ENCODE data around the gene TRIM32. TPM values are rescaled to one million over a fixed set of nuclear protein-coding genes. Genes with fewer than 3 reads are reported as not detected.

Gene TRIM32
- total RNA-seq (12.4 TPM), polyA plus RNA-seq (ENCODE audit: insufficient read depth in 1 of 8, insufficient read length in 8 of 8, low replicate concordance in 1 of 8) (10 to 100 TPM in 7 of 8 donors, 1 to 10 TPM in 1; 9.3 to 15.4 (median 13.0) TPM)
- long read RNA-seq, donor 1, partial matches to known transcripts = 0 of 4 reads
- long read RNA-seq, donor 1, other reads (novel, unspliced or antisense) = 0 of 4 reads
- long read RNA-seq, donor 2 = 0 reads
- long read RNA-seq, donor 3, transcript TRIM32-203 (2 exons, 3,717 nt) = major isoform, 6 of 9 reads
- long read RNA-seq, donor 3, partial matches to known transcripts = 0 of 9 reads
- long read RNA-seq, donor 3, other reads (novel, unspliced or antisense) = 0 of 9 reads
- long read RNA-seq, donor 4, partial matches to known transcripts = 0 of 4 reads
- long read RNA-seq, donor 4, other reads (novel, unspliced or antisense) = 0 of 4 reads
- long read RNA-seq, donor 5, transcript TRIM32-203 (2 exons, 3,717 nt) = minor isoform, 5 of 11 reads
- long read RNA-seq, donor 5, transcript TRIM32-201 (2 exons, 3,688 nt) = major isoform, 6 of 11 reads
- long read RNA-seq, donor 5, partial matches to known transcripts = 0 of 11 reads
- long read RNA-seq, donor 5, other reads (novel, unspliced or antisense) = 0 of 11 reads
- long read RNA-seq, donor 6, partial matches to known transcripts = 0 of 7 reads
- long read RNA-seq, donor 6, other reads (novel, unspliced or antisense) = 0 of 7 reads
- long read RNA-seq, donor 7, transcript TRIM32-201 (2 exons, 3,688 nt) = major isoform, 5 of 7 reads
- long read RNA-seq, donor 7, partial matches to known transcripts = 0 of 7 reads
- long read RNA-seq, donor 7, other reads (novel, unspliced or antisense) = 0 of 7 reads
- long read RNA-seq, donor 8, transcript TRIM32-203 (2 exons, 3,717 nt) = major isoform, 6 of 9 reads
- long read RNA-seq, donor 8, partial matches to known transcripts = 0 of 9 reads
- long read RNA-seq, donor 8, other reads (novel, unspliced or antisense) = 0 of 9 reads
- long read RNA-seq, donor 9, partial matches to known transcripts = 0 of 1 reads
- long read RNA-seq, donor 9, other reads (novel, unspliced or antisense) = 0 of 1 reads
- long read RNA-seq, donor 10, partial matches to known transcripts = 15 of 20 reads
- long read RNA-seq, donor 10, other reads (novel, unspliced or antisense) = 0 of 20 reads
- long read RNA-seq, donor 11, partial matches to known transcripts = 0 of 5 reads
- long read RNA-seq, donor 11, other reads (novel, unspliced or antisense) = 0 of 5 reads

GRCh38 chr9:116687074-116687753 lies at the start of gene TRIM32:
TRIM32 (plus strand) TSS chr9:116687305; CDS start chr9:116697743, 10,438 bp downstream.
- Histone ChIP-seq H3K27ac (ENCODE audit: low read length) (no peak within 1 kb of the TSS), H3K4me1 (ENCODE audit: control insufficient read depth, insufficient read depth, low read length) (peaks cover 17% of the 10 kb centered on the region), H3K27me3 (ENCODE audit: control insufficient read depth, insufficient read depth, low read length) (no peaks in the 10 kb centered on the region), H3K4me3 (ENCODE audit: low read length) (peak within 1 kb of the TSS; percentile 87), H3K36me3 (ENCODE audit: control insufficient read depth, insufficient read depth, low read length) (no peaks in the 10 kb centered on the region), H3K9me3 (replicated peaks; ENCODE audit: control insufficient read depth, low read depth, low read length) (no peaks in the 10 kb centered on the region)
- peak; percentile 96 for DNase-seq
- WGBS (ENCODE audit: insufficient coverage) = under 1% methylated on average over 44 of the region's 54 CpGs

GRCh38 chr9:116639251-116639741 lies 47.8 kb upstream of the TRIM32 start:
- Histone ChIP-seq H3K4me3 (ENCODE audit: low read length) (no peak overlapping the region), H3K27ac (ENCODE audit: low read length) (no peak overlapping the region)
- no peak for DNase-seq

DNA sequence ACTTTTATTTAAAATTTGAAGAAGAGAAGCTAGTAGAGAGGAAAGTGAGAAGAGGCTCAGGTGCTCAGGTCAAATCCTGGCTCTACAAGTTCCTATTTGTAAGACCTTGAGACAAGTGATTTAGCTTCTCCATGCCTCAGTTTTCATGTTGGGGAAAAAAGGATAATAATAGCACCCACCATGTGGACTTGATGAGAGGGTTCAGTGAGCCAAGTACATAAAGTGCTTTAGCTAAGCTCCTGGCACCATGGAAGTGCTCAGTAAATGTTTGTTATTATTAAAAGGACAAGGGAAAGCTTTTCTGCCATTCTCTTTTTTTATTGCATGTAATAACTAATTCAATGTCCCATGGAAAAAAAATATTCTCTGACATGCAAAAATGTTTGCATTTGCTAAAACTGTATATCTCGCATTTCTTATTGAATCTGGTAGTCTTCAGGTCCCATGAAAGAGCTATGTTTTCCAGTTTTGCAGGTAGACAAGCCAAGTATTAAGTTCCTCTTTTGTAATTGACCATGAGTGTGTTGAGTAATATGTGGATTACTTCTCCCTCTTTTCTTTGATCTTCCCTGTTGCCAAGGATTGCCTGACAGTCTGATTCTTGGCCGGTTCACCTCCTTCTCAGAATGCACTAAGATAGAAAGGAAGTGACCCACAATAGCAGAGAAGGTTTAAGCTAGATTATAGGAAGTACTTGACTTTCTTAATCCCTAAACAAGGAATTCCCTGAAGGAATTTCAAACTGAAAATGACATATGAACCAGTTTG lies 45.6 kb upstream of the TRIM32 start:
- no CpG with 5 or more reads among the region's 2 CpGs for WGBS (ENCODE audit: insufficient coverage)
- Histone ChIP-seq H3K4me3 (ENCODE audit: low read length) (no peak overlapping the region), H3K9me3 (replicated peaks; ENCODE audit: control insufficient read depth, low read depth, low read length) (no peaks in the 10 kb centered on the region), H3K27ac (ENCODE audit: low read length) (no peak overlapping the region), H3K36me3 (ENCODE audit: control insufficient read depth, insufficient read depth, low read length) (no peaks in the 10 kb centered on the region), H3K4me1 (ENCODE audit: control insufficient read depth, insufficient read depth, low read length) (no peaks in the 10 kb centered on the region), H3K27me3 (ENCODE audit: control insufficient read depth, insufficient read depth, low read length) (no peaks in the 10 kb centered on the region)
- no peak for DNase-seq

More at GRCh38 chr9:116639251-116639741, 47.8 kb upstream of the TRIM32 start:
- Histone ChIP-seq H3K36me3 (ENCODE audit: control insufficient read depth, insufficient read depth, low read length) (no peaks in the 10 kb centered on the region), H3K9me3 (replicated peaks; ENCODE audit: control insufficient read depth, low read depth, low read length) (no peaks in the 10 kb centered on the region), H3K4me1 (ENCODE audit: control insufficient read depth, insufficient read depth, low read length) (no peaks in the 10 kb centered on the region), H3K27me3 (ENCODE audit: control insufficient read depth, insufficient read depth, low read length) (no peaks in the 10 kb centered on the region)

DNA sequence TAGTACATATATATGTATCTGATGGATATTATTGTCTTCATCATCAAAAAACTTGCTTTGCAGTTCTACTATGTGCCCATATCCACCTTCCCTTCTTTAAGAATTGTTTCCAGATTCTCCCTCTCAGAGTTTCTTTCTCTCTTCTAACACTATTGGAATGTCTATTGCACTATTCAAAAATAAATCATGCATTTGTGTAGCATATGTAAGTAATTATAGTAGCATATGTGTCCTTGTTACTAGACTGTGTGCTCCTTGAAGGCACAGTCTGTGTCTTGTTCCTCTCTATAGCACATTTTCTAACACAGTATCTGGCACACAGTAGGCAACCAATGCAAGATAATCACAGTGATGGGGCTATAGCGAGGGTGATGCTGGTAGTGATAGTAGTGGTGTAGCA lies 43.4 kb upstream of the TRIM32 start:
- no peaks in the 10 kb centered on the region for H3K36me3 ChIP-seq (ENCODE audit: control insufficient read depth, insufficient read depth, low read length)
- no peaks in the 10 kb centered on the region for H3K4me1 ChIP-seq (ENCODE audit: control insufficient read depth, insufficient read depth, low read length)
- no peak overlapping the region for H3K4me3 ChIP-seq (ENCODE audit: low read length)
- H3K27ac ChIP-seq (ENCODE audit: low read length) = no peak overlapping the region
- H3K9me3 ChIP-seq (replicated peaks; ENCODE audit: control insufficient read depth, low read depth, low read length) = no peaks in the 10 kb centered on the region
- no peaks in the 10 kb centered on the region for H3K27me3 ChIP-seq (ENCODE audit: control insufficient read depth, insufficient read depth, low read length)
- DNase-seq = peak; percentile 50
- WGBS (ENCODE audit: insufficient coverage) = 100% methylated on average over 1 of the region's 1 CpG

DNA sequence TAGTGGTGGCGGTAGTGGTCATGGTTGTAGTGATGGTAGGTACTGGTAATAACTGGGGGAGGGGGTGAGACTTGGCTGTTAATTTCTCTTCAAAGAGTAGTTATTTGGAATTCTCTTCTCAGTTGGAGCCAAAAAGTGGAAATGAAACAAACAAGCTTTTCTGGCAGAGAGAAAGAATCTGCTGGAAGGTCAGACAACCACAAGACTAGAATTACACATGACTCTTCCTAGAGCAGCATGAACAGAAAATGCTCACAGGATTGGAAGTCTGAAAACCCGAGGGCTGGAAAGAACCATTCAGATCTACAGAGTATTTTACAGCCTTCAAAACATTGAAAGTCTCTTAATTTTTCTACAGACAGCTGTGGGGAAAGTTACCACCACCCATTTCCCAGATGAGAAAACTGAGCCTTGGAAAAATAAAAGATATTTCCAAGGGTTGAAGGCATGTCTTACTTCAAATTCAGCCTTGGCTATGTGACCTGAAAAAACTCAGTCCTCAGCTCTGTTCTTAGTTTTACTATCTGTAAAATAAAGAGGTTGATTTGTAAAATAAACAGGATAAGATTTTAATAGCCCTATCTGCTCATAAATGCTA lies 42.9 kb upstream of the TRIM32 start:
- WGBS (ENCODE audit: insufficient coverage) = 100% methylated on average over 1 of the region's 2 CpGs
- H3K4me3 ChIP-seq (ENCODE audit: low read length) = no peak overlapping the region
- H3K9me3 ChIP-seq (replicated peaks; ENCODE audit: control insufficient read depth, low read depth, low read length) = no peaks in the 10 kb centered on the region
- no peaks in the 10 kb centered on the region for H3K36me3 ChIP-seq (ENCODE audit: control insufficient read depth, insufficient read depth, low read length)
- H3K4me1 ChIP-seq (ENCODE audit: control insufficient read depth, insufficient read depth, low read length) = no peaks in the 10 kb centered on the region
- H3K27me3 ChIP-seq (ENCODE audit: control insufficient read depth, insufficient read depth, low read length) = no peaks in the 10 kb centered on the region
- DNase-seq = peak; percentile 63
- H3K27ac ChIP-seq (ENCODE audit: low read length) = no peak overlapping the region

DNA sequence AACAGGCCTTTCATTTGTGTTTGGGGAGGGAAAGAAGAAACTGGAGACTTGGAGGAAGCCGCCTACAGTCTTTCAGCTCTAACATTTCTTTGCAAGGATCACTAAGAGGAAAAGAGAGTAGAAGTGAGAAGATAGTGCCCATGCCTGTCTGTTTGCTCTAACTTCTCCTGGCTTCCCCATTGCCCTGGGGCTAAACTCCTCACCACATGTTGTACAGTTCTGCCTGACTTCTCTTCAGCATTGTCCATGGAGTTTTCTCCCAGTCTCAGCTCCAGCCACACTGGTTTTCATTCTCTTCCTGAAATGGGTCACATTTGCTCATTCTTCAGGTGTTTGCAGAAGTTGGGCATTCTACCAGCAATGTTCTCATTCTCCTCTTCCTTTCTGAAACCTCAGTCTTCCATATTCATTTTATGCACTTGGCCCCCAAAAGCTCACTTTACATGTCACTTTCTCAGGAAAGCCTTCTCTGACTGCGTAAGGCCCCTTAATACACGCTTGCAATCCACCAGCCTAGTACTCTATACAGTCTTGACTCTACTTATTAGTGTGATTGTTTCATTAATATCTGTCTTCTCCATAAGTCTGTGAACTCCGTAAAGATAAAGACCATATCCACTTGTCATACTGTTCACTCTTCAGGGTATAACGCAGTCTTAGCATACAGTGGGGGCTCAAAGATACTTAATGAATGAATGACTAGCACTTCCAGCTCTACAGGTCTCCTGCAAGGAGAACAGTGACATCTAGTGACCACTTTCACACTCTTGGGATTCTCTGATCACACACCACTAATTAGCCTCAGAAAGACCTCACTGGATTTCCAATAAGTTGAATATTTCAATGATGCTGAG lies 40.2 kb upstream of the TRIM32 start:
- peak; percentile 50 for DNase-seq
- H3K27ac ChIP-seq (ENCODE audit: low read length) = no peak overlapping the region
- WGBS (ENCODE audit: insufficient coverage) = no CpG with 5 or more reads among the region's 5 CpGs
- no peaks in the 10 kb centered on the region for H3K4me1 ChIP-seq (ENCODE audit: control insufficient read depth, insufficient read depth, low read length)
- H3K4me3 ChIP-seq (ENCODE audit: low read length) = no peak overlapping the region
- H3K9me3 ChIP-seq (replicated peaks; ENCODE audit: control insufficient read depth, low read depth, low read length) = no peaks in the 10 kb centered on the region
- no peaks in the 10 kb centered on the region for H3K36me3 ChIP-seq (ENCODE audit: control insufficient read depth, insufficient read depth, low read length)
- H3K27me3 ChIP-seq (ENCODE audit: control insufficient read depth, insufficient read depth, low read length) = no peaks in the 10 kb centered on the region

GRCh38 chr9:116647515-116647809 lies 39.6 kb upstream of the TRIM32 start:
- Histone ChIP-seq H3K27ac (ENCODE audit: low read length) (no peak overlapping the region), H3K27me3 (ENCODE audit: control insufficient read depth, insufficient read depth, low read length) (no peaks in the 10 kb centered on the region), H3K36me3 (ENCODE audit: control insufficient read depth, insufficient read depth, low read length) (no peaks in the 10 kb centered on the region), H3K4me3 (ENCODE audit: low read length) (no peak overlapping the region), H3K4me1 (ENCODE audit: control insufficient read depth, insufficient read depth, low read length) (no peaks in the 10 kb centered on the region), H3K9me3 (replicated peaks; ENCODE audit: control insufficient read depth, low read depth, low read length) (no peaks in the 10 kb centered on the region)
- DNase-seq = no peak
- no CpG with 5 or more reads among the region's 4 CpGs for WGBS (ENCODE audit: insufficient coverage)

GRCh38 chr9:116653348-116654058 lies 33.6 kb upstream of the TRIM32 start:
- no peak overlapping the region for H3K4me3 ChIP-seq (ENCODE audit: low read length)
- 75% methylated on average over 3 of the region's 7 CpGs for WGBS (ENCODE audit: insufficient coverage)
- no peaks in the 10 kb centered on the region for H3K36me3 ChIP-seq (ENCODE audit: control insufficient read depth, insufficient read depth, low read length)
- no peak overlapping the region for H3K27ac ChIP-seq (ENCODE audit: low read length)
- H3K4me1 ChIP-seq (ENCODE audit: control insufficient read depth, insufficient read depth, low read length) = no peaks in the 10 kb centered on the region
- no peaks in the 10 kb centered on the region for H3K27me3 ChIP-seq (ENCODE audit: control insufficient read depth, insufficient read depth, low read length)
- no peaks in the 10 kb centered on the region for H3K9me3 ChIP-seq (replicated peaks; ENCODE audit: control insufficient read depth, low read depth, low read length)
- DNase-seq = no peak

Data from muscle of leg (tissue), 16 donors.